Measurements from ENCODE around the gene DLEC1. TPM values are rescaled to one million over a fixed set of nuclear protein-coding genes. Genes with fewer than 3 reads are reported as not detected.

Gene DLEC1
- total RNA-seq, 1 experiment from 2014 or later, result not detected

DNA sequence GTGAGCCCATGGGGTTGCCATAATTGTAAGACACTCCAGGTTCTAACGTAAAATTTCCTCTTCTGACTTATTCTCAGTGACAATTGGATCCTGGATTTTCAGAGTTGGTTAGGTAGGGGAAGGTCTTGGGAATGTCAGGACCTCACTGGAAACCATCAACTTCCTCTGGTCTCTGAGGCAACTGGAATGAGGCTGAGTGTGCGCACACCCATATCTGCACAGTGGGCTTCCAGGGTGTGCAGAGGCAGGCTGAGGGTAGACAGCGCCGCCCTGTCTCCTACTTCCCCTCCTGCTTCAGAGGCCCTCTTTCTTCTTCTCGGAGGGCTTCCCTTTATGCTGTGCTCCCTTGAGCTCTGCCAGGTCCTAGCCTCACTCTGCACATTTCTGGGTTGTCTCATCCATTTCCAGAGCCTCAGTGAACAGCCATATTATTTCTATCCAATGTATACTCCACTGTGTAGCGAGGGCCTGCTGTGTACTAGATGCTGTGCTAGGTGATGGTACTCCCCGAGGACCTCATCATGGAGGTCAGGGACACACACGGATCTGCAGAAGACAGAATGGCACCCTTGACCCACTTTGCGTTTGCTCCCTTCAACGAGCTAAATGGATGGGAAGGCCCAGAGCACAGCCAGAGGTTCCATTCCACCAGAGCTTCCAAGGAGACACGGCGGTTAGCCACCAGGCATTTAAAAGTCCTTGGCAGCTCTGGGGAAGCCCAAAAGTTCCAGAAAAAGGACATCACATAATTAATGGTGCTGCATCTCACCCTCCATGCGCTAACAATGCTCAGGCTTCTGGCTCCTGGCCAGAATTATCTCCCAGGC is 79.6 kb downstream of the DLEC1 start:
- Histone ChIP-seq H3K27ac (ENCODE audit: low read length) (no peak overlapping the region), H3K27me3 (ENCODE audit: control insufficient read depth, insufficient read depth, low read length) (no peaks in the 10 kb centered on the region), H3K36me3 (ENCODE audit: control insufficient read depth, insufficient read depth, low read length) (no peaks in the 10 kb centered on the region; the same call in 1 of the 2 replicates), H3K9me3 (ENCODE audit: control insufficient read depth, insufficient read depth, low read depth, low read length) (no peaks in the 10 kb centered on the region), H3K4me3 (ENCODE audit: low read depth in 2 of 2, low read length in 2 of 2) (no peak overlapping the region), H3K4me1 (ENCODE audit: control insufficient read depth, insufficient read depth, low read length) (no peaks in the 10 kb centered on the region)
- DNase-seq (ENCODE audit: low read depth, low spot score) (no peak), ATAC-seq (0 out of 2 replicates have a peak, but pooled peaks have one; percentile 2)
- TF ChIP-seq, protein P1, sequence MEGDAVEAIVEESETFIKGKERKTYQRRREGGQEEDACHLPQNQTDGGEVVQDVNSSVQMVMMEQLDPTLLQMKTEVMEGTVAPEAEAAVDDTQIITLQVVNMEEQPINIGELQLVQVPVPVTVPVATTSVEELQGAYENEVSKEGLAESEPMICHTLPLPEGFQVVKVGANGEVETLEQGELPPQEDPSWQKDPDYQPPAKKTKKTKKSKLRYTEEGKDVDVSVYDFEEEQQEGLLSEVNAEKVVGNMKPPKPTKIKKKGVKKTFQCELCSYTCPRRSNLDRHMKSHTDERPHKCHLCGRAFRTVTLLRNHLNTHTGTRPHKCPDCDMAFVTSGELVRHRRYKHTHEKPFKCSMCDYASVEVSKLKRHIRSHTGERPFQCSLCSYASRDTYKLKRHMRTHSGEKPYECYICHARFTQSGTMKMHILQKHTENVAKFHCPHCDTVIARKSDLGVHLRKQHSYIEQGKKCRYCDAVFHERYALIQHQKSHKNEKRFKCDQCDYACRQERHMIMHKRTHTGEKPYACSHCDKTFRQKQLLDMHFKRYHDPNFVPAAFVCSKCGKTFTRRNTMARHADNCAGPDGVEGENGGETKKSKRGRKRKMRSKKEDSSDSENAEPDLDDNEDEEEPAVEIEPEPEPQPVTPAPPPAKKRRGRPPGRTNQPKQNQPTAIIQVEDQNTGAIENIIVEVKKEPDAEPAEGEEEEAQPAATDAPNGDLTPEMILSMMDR (IDR thresholded peaks at IDR 0.05), result no peak
- TF ChIP-seq POLR2AphosphoS5 (IDR thresholded peaks at IDR 0.05; ENCODE audit: low read depth, low read length), result no peak
- ChIA-PET POLR2A (no interaction called here), CTCF (interaction anchor here (0.5 to 0.7 kb wide), 3 partner anchors 12 to 226 kb away, joined by 3 to 6 read pairs (median 3); no protein-coding TSS in a partner anchor)
- intact Hi-C loops (cut with micrococcal nuclease; ENCODE audit: unreplicated experiment), result no loop called here
- TSS peak; percentile 65 for BruUV-seq (replicated peaks)
- in situ Hi-C loops (cut with HindIII; ENCODE audit: low pct_unique_long_range_greater_than_20kb, low sequenced_read_pairs), result no loop called here

DNA sequence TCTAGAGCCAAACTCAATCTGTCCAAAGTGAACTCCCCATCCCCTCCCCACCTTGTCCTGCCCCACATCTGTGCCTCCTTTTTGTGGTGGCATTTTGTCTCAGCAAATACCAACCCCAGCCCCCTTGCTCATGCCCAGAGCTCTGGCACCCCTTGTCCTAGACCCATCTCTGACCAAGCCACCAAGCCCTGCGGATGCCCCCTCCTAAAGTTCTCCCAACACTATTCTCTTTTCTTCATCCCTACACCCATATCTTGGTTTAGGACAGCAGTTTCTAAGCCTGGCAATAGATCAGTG is 80.2 kb downstream of the DLEC1 start:
- intact Hi-C loops (cut with micrococcal nuclease; ENCODE audit: unreplicated experiment) (no loop called here), in situ Hi-C loops (cut with HindIII; ENCODE audit: low pct_unique_long_range_greater_than_20kb, low sequenced_read_pairs) (no loop called here)
- ATAC-seq (no peak), DNase-seq (ENCODE audit: low read depth, low spot score) (no peak)
- BruUV-seq (replicated peaks), result no TSS peak
- no peaks in the 10 kb centered on the region for H3K4me1 ChIP-seq (ENCODE audit: control insufficient read depth, insufficient read depth, low read length)
- H3K4me3 ChIP-seq (ENCODE audit: low read depth in 2 of 2, low read length in 2 of 2), result no peak overlapping the region
- CTCF ChIA-PET, result interaction anchor here (0.7 kb wide), 1 partner anchor 11 kb away, joined by 3 read pairs; no protein-coding TSS in a partner anchor
- no peak overlapping the region for H3K27ac ChIP-seq (ENCODE audit: low read length)
- no peaks in the 10 kb centered on the region; the same call in none of the 2 replicates for H3K36me3 ChIP-seq (ENCODE audit: control insufficient read depth, insufficient read depth, low read length)
- POLR2A ChIA-PET, result interaction anchor here (0.7 kb wide), 1 partner anchor 9 kb away, joined by 6 read pairs; no protein-coding TSS in a partner anchor
- no peaks in the 10 kb centered on the region for H3K27me3 ChIP-seq (ENCODE audit: control insufficient read depth, insufficient read depth, low read length)
- H3K9me3 ChIP-seq (ENCODE audit: control insufficient read depth, insufficient read depth, low read depth, low read length), result no peaks in the 10 kb centered on the region
- TF ChIP-seq SIN3A (IDR thresholded peaks at IDR 0.05; ENCODE audit: borderline replicate concordance, insufficient read depth, low read depth, low read length) (no peak), POLR2AphosphoS5 (IDR thresholded peaks at IDR 0.05; ENCODE audit: low read depth, low read length) (no peak), TCF7L2 (IDR thresholded peaks at IDR 0.05; ENCODE audit: low read depth, low read length) (no peak)
- TF ChIP-seq, protein P1 (IDR thresholded peaks at IDR 0.05), result no peak
- TF ChIP-seq, protein P2, sequence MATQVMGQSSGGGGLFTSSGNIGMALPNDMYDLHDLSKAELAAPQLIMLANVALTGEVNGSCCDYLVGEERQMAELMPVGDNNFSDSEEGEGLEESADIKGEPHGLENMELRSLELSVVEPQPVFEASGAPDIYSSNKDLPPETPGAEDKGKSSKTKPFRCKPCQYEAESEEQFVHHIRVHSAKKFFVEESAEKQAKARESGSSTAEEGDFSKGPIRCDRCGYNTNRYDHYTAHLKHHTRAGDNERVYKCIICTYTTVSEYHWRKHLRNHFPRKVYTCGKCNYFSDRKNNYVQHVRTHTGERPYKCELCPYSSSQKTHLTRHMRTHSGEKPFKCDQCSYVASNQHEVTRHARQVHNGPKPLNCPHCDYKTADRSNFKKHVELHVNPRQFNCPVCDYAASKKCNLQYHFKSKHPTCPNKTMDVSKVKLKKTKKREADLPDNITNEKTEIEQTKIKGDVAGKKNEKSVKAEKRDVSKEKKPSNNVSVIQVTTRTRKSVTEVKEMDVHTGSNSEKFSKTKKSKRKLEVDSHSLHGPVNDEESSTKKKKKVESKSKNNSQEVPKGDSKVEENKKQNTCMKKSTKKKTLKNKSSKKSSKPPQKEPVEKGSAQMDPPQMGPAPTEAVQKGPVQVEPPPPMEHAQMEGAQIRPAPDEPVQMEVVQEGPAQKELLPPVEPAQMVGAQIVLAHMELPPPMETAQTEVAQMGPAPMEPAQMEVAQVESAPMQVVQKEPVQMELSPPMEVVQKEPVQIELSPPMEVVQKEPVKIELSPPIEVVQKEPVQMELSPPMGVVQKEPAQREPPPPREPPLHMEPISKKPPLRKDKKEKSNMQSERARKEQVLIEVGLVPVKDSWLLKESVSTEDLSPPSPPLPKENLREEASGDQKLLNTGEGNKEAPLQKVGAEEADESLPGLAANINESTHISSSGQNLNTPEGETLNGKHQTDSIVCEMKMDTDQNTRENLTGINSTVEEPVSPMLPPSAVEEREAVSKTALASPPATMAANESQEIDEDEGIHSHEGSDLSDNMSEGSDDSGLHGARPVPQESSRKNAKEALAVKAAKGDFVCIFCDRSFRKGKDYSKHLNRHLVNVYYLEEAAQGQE (IDR thresholded peaks at IDR 0.05; ENCODE audit: insufficient read depth in 1 of 2, low read depth in 2 of 2, low read length in 1 of 2), result no peak
